GM12874 (cell line): ENCODE measurements around the gene GPC4.

ENCODE experiments used
- CTCF ChIP-seq: IDR thresholded peaks from 2 replicates; pipeline ENCODE4 v1.5.1; 2011; ENCODE audit warnings: low read depth, mild to moderate bottlenecking, control low read depth, low read length, moderate library complexity; ENCODE audit not compliant: insufficient read depth

The GPC4 gene

GRCh38 chrX:133269168-133269567 is 146.1 kb downstream of the GPC4 start:
- TF ChIP-seq CTCF = no peak

DNA sequence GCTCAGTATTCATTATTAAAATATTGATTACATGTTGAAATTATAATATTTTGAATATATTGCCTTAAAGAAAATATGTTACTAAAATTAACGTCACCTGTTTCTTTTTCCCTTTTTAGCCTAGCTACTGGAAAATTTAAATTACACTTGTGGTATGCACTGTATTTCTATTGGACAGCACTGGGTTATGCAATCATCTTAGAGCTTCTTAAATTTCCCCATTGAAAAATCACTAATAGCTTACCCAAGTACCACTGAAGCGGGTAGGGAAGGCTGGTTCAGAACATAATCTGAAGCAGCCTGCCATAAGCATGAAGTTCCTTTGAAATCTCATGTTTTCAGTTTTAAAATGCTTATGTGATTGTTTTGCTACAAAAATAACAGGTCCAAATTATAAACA is 147.7 kb downstream of the GPC4 start:
- no peak for TF ChIP-seq CTCF

GRCh38 chrX:133265331-133265730 is 150.0 kb downstream of the GPC4 start:
- TF ChIP-seq CTCF = no peak

GRCh38 chrX:133258481-133258880 is 156.8 kb downstream of the GPC4 start:
- TF ChIP-seq CTCF = no peak

DNA sequence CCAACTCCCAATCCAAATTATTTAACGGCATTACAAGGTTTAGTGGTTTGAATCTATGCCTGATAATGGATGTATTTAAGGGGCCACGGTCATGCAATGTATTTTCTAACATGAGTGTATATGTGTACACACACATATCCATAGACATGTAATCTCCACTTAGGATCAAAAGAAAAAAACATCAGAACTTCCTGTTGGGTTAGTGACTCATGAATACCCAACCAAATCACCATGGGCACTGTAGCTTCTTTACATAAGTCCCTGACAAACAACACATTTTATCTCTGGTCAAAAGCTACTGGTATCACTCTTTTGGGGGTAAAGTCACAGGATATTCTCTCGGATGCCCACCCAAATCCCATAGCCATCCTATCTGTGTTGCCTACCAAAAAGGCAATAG is 160.6 kb downstream of the GPC4 start:
- TF ChIP-seq CTCF = no peak

GRCh38 chrX:133251204-133251603 is 164.1 kb downstream of the GPC4 start:
- TF ChIP-seq CTCF = no peak

GRCh38 chrX:133250184-133251100 is 164.8 kb downstream of the GPC4 start:
- no peak for TF ChIP-seq CTCF
